A549 (cell line): ENCODE results near the gene MOSPD3. TPM values are rescaled to one million over a fixed set of nuclear protein-coding genes. Genes with fewer than 3 reads are reported as not detected.

Source experiments
- ATAC-seq, 2 experiments: fragments of 200-7000 bp in 1 of 2; fragments of >200 bp in 1 of 2; cut with Nextera tagmentation in 1 of 2; cut with Tn5 transposase in 1 of 2; 3 replicates each; pipeline versions ENCODE4 v1.8.0 to v1.9.1; 2018 to 2020; ENCODE audit warnings: mild to moderate bottlenecking in 1 of 2, moderate library complexity in 1 of 2
- CTCF ChIA-PET: fragments of 300-600 bp; sonication (Branson Sonifier 250); formaldehyde crosslinking; extraction: SDS; loops from one replicate; lab custom pipeline; 2021; ENCODE audit warnings: antibody characterized with exemption, inconsistent platforms; lab: Yijun Ruan, JAX
- POLR2A ChIA-PET: fragments of 350-600 bp; formaldehyde crosslinking; extraction: SDS; loops from one replicate; lab custom pipeline; 2021; ENCODE audit warnings: antibody characterized with exemption, inconsistent platforms; lab: Yijun Ruan, JAX
- DNase-seq, 2 experiments: peaks; one replicate each; pipeline versions ENCODE4 v3.0.0 to v3.0.0-alpha.2; 2011 to 2016; ENCODE audit warnings: low read depth in 1 of 2, low spot score in 1 of 2
- FAIRE-seq: peaks from 2 replicates; lab custom pipeline; 2011; peaks lifted over from hg19 to GRCh38; lab: Jason Lieb, UNC
- H3K27ac ChIP-seq, 2 experiments: fragments of >200 bp; sonication (Bioruptor Twin); formaldehyde crosslinking; 3 replicates each; pipeline ENCODE4 v1.5.1; 2016 to 2017
- H3K4me1 ChIP-seq: fragments of >200 bp; sonication (Bioruptor Twin); formaldehyde crosslinking; 3 replicates; pipeline ENCODE4 v1.6.1; 2016
- H3K4me2 ChIP-seq: fragments of >200 bp; sonication (Bioruptor Twin); formaldehyde crosslinking; 3 replicates; pipeline ENCODE4 v1.6.1; 2016
- H3K4me3 ChIP-seq: fragments of >200 bp; sonication (Bioruptor Twin); formaldehyde crosslinking; 3 replicates; pipeline ENCODE4 v1.5.1; 2016
- H3K9me3 ChIP-seq: fragments of >200 bp; sonication (Bioruptor Twin); formaldehyde crosslinking; 3 replicates; pipeline ENCODE4 v1.6.1; 2016
- BCL3 ChIP-seq: fragments of >200 bp; sonication (Bioruptor Twin); formaldehyde crosslinking; IDR thresholded peaks from 3 replicates; pipeline ENCODE4 v1.6.1; 2016
- BHLHE40 ChIP-seq: IDR thresholded peaks from 2 replicates; pipeline ENCODE4 v1.6.1; 2012; ENCODE audit warnings: low read depth, low read length, inconsistent platforms
- CEBPB ChIP-seq, 2 experiments: fragments of >200 bp in 1 of 2; sonication (Bioruptor Twin) in 1 of 2; formaldehyde crosslinking in 1 of 2; IDR thresholded peaks; 2 replicates each; pipeline ENCODE4 v1.6.1; 2012 to 2016
- CHD2 ChIP-seq: fragments of 150-350 bp; IDR thresholded peaks from 2 replicates; pipeline ENCODE4 v1.6.1; 2014; ENCODE audit warnings: low read length; ENCODE audit not compliant: partially characterized antibody
- EHMT2 ChIP-seq: fragments of 200-600 bp; sonication (generic); IDR thresholded peaks from 2 replicates; pipeline ENCODE4 v1.6.1; 2016; ENCODE audit warnings: antibody characterized with exemption, low read depth, mild to moderate bottlenecking, moderate library complexity
- EP300 ChIP-seq, 2 experiments: fragments of >200 bp; sonication (Bioruptor Twin); formaldehyde crosslinking; IDR thresholded peaks; 2 replicates in 1 of 2; 3 replicates in 1 of 2; pipeline ENCODE4 v1.6.1; 2016 to 2017
- FOXS1 ChIP-seq: fragments of 250-450 bp; sonication (Bioruptor Pico); IDR thresholded peaks from 2 replicates; pipeline ENCODE4 v1.5.0; 2020; ENCODE audit warnings: mild to moderate bottlenecking, moderate library complexity
- HEYL ChIP-seq: fragments of 250-450 bp; sonication (Bioruptor Pico); IDR thresholded peaks from 2 replicates; pipeline ENCODE4 v1.8.0; 2021; ENCODE audit warnings: mild to moderate bottlenecking, moderate library complexity
- HOXB13 ChIP-seq: fragments of 250-450 bp; sonication (Bioruptor Pico); IDR thresholded peaks from 2 replicates; pipeline ENCODE4 v1.5.0; 2020; ENCODE audit warnings: low read depth, mild to moderate bottlenecking, moderate library complexity
- JUNB ChIP-seq: fragments of >200 bp; sonication (Bioruptor Twin); formaldehyde crosslinking; IDR thresholded peaks from 2 replicates; pipeline ENCODE4 v1.6.1; 2016
- MAFK ChIP-seq: fragments of 450-650 bp; IDR thresholded peaks from 2 replicates; pipeline ENCODE4 v1.6.1; 2014; ENCODE audit not compliant: partially characterized antibody
- MYC ChIP-seq: IDR thresholded peaks from 2 replicates; pipeline ENCODE4 v1.6.1; 2012; ENCODE audit warnings: mild to moderate bottlenecking, inconsistent platforms, low read length, improper control_type of control experiment, borderline replicate concordance
- NFE2L2 ChIP-seq: fragments of 150-350 bp; conservative IDR thresholded peaks from 2 replicates; pipeline ENCODE4 v1.6.1; 2014; ENCODE audit warnings: low read length
- NPAS2 ChIP-seq: fragments of 250-450 bp; sonication (Bioruptor Pico); IDR thresholded peaks from 2 replicates; pipeline ENCODE4 v1.8.0; 2022; ENCODE audit warnings: mild to moderate bottlenecking, moderate library complexity, borderline replicate concordance
- NR3C1 ChIP-seq: fragments of >200 bp; sonication (Bioruptor Twin); formaldehyde crosslinking; IDR thresholded peaks from 3 replicates; pipeline ENCODE4 v1.6.1; 2017
- POLR2AphosphoS2 ChIP-seq: conservative IDR thresholded peaks from 2 replicates; pipeline ENCODE4 v1.6.1; 2012; ENCODE audit warnings: low read length, improper control_type of control experiment, inconsistent platforms
- RAD21 ChIP-seq, 2 experiments: fragments of >200 bp in 1 of 2; sonication (Bioruptor Twin) in 1 of 2; formaldehyde crosslinking in 1 of 2; IDR thresholded peaks in 1 of 2; conservative IDR thresholded peaks in 1 of 2; 2 replicates in 1 of 2; 3 replicates in 1 of 2; pipeline ENCODE4 v1.6.1; 2012 to 2018; ENCODE audit warnings: inconsistent platforms in 1 of 2
- RCOR1 ChIP-seq: fragments of 150-350 bp; IDR thresholded peaks from 2 replicates; pipeline ENCODE4 v1.6.1; 2014; ENCODE audit warnings: antibody characterized with exemption, low read length, low read depth
- REST ChIP-seq: fragments of 200-600 bp; sonication (generic); IDR thresholded peaks from 2 replicates; pipeline ENCODE4 v1.6.1; 2016; ENCODE audit warnings: antibody characterized with exemption, mild to moderate bottlenecking, moderate library complexity
- RNF2 ChIP-seq: fragments of 200-600 bp; sonication (generic); IDR thresholded peaks from 2 replicates; pipeline ENCODE4 v1.6.1; 2016; ENCODE audit warnings: low read depth, mild to moderate bottlenecking, antibody characterized with exemption, moderate library complexity, borderline replicate concordance
- SREBF2 ChIP-seq: fragments of 450-650 bp; IDR thresholded peaks from 2 replicates; pipeline ENCODE4 v1.6.1; 2014; ENCODE audit warnings: mild to moderate bottlenecking, moderate library complexity
- TFCP2L1 ChIP-seq: fragments of 250-450 bp; sonication (Bioruptor Pico); IDR thresholded peaks from 2 replicates; pipeline ENCODE4 v1.5.0; 2021; ENCODE audit warnings: mild to moderate bottlenecking
- TP53 ChIP-seq: fragments of 250-450 bp; sonication (Bioruptor Pico); IDR thresholded peaks from 2 replicates; pipeline ENCODE4 v1.5.0; 2021; ENCODE audit warnings: mild to moderate bottlenecking, moderate library complexity
- ZC3H11A ChIP-seq: fragments of 450-650 bp; IDR thresholded peaks from 2 replicates; pipeline ENCODE4 v1.6.1; 2014; ENCODE audit warnings: antibody characterized with exemption, mild to moderate bottlenecking
- ZSCAN20 ChIP-seq: fragments of 250-450 bp; sonication (Bioruptor Pico); IDR thresholded peaks from 2 replicates; pipeline ENCODE4 v1.8.0; 2022; ENCODE audit warnings: mild to moderate bottlenecking, moderate library complexity
- WGBS: methylation state at CpG from one replicate; pipeline ENCODE4 v1.1.6; 2017; ENCODE audit errors: missing lambda C conversion rate; 5-methylcytosine and 5-hydroxymethylcytosine counted together
- polyA plus RNA-seq, 4 experiments: library from polyadenylated mRNA; depleted of rRNA in 3 of 4; stranded (reverse); fragments of >200 nt; fragmentation: RNase III in 1 of 4; extraction: RNeasy Plus Mini Kit Qiagen cat#74134 plus additional on column Dnase treatment in 1 of 4; gene quantifications; 2 replicates in 3 of 4; 3 replicates in 1 of 4; pipeline ENCODE4 v1.2.3, GENCODE V29; 2011 to 2017
- TF ChIP-seq, protein P1 (sequence below): fragments of 450-650 bp; IDR thresholded peaks from 2 replicates; pipeline ENCODE4 v1.6.1; 2014; ENCODE audit warnings: antibody characterized with exemption

MOSPD3 gene
- polyA plus RNA-seq, 2 of the 4 experiments (the other 2 are of a cell fraction): 6.1 to 14.8 TPM

DNA sequence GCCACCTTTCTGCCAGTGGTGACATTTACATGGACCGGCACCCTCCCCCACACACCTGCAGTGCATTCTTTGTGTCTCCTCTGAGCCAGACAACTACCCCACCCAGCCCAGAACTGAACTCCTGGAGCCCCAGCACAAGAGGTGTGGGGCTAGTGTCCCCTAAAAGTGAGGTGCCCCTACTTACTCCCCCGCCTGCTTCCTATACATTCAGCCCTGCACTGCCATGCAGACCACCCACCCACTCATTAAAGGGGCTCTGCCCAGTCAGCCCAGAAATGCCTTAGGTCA lies 40.6 kb upstream of the MOSPD3 start:
- WGBS: 94% methylated on average over 2 of the region's 2 CpGs
- H3K27ac ChIP-seq: no peak overlapping the region; a peak in 1 of 6 replicates
- DNase-seq (no peak), ATAC-seq (no peak), FAIRE-seq (no peak)
- H3K4me1 ChIP-seq: peaks cover 15% of the 10 kb centered on the region; the same call in 2 of the 3 replicates
- no peak for TF ChIP-seq NPAS2 (CRISPR knock-in tag)
- no peak for TF ChIP-seq NR3C1
- no peak for TF ChIP-seq REST
- TF ChIP-seq RNF2: no peak
- no peak for TF ChIP-seq HEYL (CRISPR knock-in tag)
- no peak for TF ChIP-seq NFE2L2
- no peak for TF ChIP-seq TP53 (CRISPR knock-in tag)
- no peak for TF ChIP-seq SREBF2
- no peaks in the 10 kb centered on the region for H3K9me3 ChIP-seq
- no peak overlapping the region for H3K4me2 ChIP-seq
- no peak overlapping the region for H3K4me3 ChIP-seq
- CTCF ChIA-PET: interaction anchor here (0.7 to 1.7 kb wide), 2 partner anchors 11 to 106 kb away, joined by 3 to 5 read pairs; no protein-coding TSS in a partner anchor
- POLR2A ChIA-PET: interaction anchor here (1.5 kb wide), 1 partner anchor 14 kb away, joined by 5 read pairs; the partner anchor contains the start of gene FBXO24

DNA sequence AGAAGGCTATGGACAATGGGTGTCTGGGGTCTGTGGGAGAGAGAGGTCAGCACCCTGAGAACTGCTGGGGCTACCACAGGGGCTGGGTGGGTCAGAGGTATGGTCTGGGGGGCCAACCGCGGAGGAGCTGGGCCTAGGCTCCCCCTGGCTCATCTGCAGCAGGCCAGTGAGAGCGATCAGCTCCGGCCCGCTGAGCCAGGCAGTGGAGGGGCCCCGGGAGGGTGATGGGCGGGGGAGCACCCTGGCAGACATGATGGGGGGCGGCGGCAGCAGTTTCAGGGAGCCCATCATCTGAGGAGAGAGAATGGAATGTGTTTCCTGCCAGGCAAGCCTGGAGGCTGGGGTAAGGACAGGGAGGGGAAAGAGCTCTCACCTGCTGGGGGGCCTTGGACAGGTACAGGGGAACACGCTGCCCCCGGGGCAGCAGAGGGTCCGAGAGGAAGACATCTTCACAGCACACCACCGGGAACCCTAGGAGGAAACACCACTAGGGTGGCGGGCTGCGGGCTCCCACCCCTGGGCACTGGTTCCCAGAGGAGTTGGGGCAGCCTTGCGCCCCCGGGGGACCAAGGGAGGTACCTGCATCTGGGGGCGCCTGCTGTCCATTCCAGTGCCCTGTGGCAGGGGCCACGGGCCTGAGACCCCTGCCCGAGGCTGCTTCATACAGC lies 39.9 kb upstream of the MOSPD3 start:
- 85% methylated on average over 17 of the region's 20 CpGs for WGBS
- no peak for DNase-seq
- no peak; a peak in 1 of 6 replicates for ATAC-seq
- no peak for FAIRE-seq
- no peak overlapping the region for H3K4me3 ChIP-seq
- TF ChIP-seq POLR2AphosphoS2: 0 out of 2 replicates have a peak, but pooled peaks have one; percentile 32
- no peak for TF ChIP-seq ZC3H11A
- TF ChIP-seq NPAS2 (CRISPR knock-in tag): no peak
- H3K4me1 ChIP-seq: peaks cover 15% of the 10 kb centered on the region; the same call in 2 of the 3 replicates
- POLR2A ChIA-PET: interaction anchor here (1.7 kb wide), 1 partner anchor 14 kb away, joined by 4 read pairs; the partner anchor contains the start of genes FBXO24 and LRCH4
- CTCF ChIA-PET: interaction anchor here (1.0 to 2.9 kb wide), 5 partner anchors 8 to 27 kb away, joined by 3 to 15 read pairs (median 4); no protein-coding TSS in a partner anchor
- H3K4me2 ChIP-seq: no peak overlapping the region
- H3K9me3 ChIP-seq: no peaks in the 10 kb centered on the region
- no peak overlapping the region for H3K27ac ChIP-seq

DNA sequence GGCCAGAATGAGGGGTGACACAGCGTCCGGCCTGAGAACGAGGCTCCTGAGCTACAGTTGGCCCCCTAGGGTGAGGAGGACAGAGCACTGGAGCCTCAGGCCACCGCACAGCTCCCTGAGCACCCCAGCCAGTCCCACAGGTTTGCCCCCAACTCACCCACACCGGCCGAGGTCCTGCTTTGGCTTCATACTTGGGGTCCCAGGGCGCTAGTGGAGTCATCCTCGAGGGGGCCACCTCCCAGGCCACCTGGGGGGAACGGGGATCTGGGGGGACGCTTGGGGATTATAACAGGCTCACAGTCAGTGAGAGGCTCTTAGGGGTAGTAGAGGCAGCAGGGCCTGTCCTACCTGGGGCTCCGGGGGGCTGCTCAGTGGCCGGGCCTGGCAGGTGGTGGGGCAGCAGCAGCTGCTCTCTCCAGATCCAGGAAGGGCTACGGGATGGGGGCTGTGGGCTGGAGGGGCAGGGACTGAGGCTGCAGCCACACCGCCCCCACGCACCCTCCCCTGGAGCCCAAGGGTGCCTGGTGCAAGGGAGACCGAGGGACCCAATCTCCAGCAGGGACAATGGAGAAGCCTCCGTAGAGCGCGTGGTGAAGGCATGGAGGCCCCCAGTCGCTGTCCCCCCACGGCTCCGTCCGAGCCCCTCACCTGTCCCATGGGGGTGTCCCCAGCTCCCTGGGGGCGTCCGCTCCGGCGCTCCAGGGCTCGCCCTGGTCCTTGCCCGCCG lies 39.2 kb upstream of the MOSPD3 start:
- ATAC-seq: no peak
- CTCF ChIA-PET: interaction anchor here (1.0 to 2.9 kb wide), 5 partner anchors 9 to 28 kb away, joined by 3 to 15 read pairs (median 4); no protein-coding TSS in a partner anchor
- no peaks in the 10 kb centered on the region for H3K9me3 ChIP-seq
- TF ChIP-seq CEBPB (IDR thresholded peaks at IDR 0.05) (no peak), HEYL (CRISPR knock-in tag) (no peak), EHMT2 (no peak), SREBF2 (no peak), RCOR1 (no peak), CHD2 (no peak), FOXS1 (CRISPR knock-in tag) (no peak), HOXB13 (CRISPR knock-in tag) (no peak), ZSCAN20 (CRISPR knock-in tag) (no peak), TFCP2L1 (CRISPR knock-in tag) (no peak), BHLHE40 (no peak), JUNB (no peak), EP300 (IDR thresholded peaks at IDR 0.05) (no peak), BCL3 (no peak), MAFK (no peak), RAD21 (conservative IDR thresholded peaks at IDR 0.05 in 1 of 2, IDR thresholded peaks at IDR 0.05 in 1 of 2) (no peak), TP53 (CRISPR knock-in tag) (no peak), MYC (no peak), NFE2L2 (no peak)
- TF ChIP-seq, protein P1, sequence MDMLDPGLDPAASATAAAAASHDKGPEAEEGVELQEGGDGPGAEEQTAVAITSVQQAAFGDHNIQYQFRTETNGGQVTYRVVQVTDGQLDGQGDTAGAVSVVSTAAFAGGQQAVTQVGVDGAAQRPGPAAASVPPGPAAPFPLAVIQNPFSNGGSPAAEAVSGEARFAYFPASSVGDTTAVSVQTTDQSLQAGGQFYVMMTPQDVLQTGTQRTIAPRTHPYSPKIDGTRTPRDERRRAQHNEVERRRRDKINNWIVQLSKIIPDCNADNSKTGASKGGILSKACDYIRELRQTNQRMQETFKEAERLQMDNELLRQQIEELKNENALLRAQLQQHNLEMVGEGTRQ: no peak
- TF ChIP-seq, all 56 proteins: peak for 0
- H3K4me3 ChIP-seq: no peak overlapping the region
- FAIRE-seq (no peak), DNase-seq (no peak)
- peaks cover 12% of the 10 kb centered on the region; the same call in 2 of the 3 replicates for H3K4me1 ChIP-seq
- H3K27ac ChIP-seq: no peak overlapping the region; a peak in 1 of 6 replicates
- POLR2A ChIA-PET: interaction anchor here (1.7 kb wide), 1 partner anchor 13 kb away, joined by 4 read pairs; the partner anchor contains the start of genes FBXO24 and LRCH4
- 95% methylated on average over 16 of the region's 30 CpGs for WGBS
- no peak overlapping the region for H3K4me2 ChIP-seq
